Glutamatergic neuron (in vitro differentiated cells): ENCODE measurements around the gene MTHFD1L. TPM values are rescaled to one million over a fixed set of nuclear protein-coding genes. Genes with fewer than 3 reads are reported as not detected.

ENCODE experiments used
- DNase-seq: peaks from one replicate; pipeline ENCODE4 v3.0.0; 2022
- H3K27ac Mint-ChIP-seq: one replicate; pipeline ENCODE4 v1.8.0; 2020; ENCODE audit warnings: mild to moderate bottlenecking, mixed read lengths, inconsistent platforms; ENCODE audit not compliant: unreplicated experiment
- H3K27me3 Mint-ChIP-seq: one replicate; pipeline ENCODE4 v1.8.0; 2020; ENCODE audit warnings: mild to moderate bottlenecking, moderate library complexity, mixed read lengths, inconsistent platforms; ENCODE audit not compliant: unreplicated experiment
- H3K36me3 Mint-ChIP-seq: one replicate; pipeline ENCODE4 v1.8.0; 2020; ENCODE audit warnings: mild to moderate bottlenecking, mixed read lengths, inconsistent platforms; ENCODE audit not compliant: unreplicated experiment
- H3K4me1 Mint-ChIP-seq: one replicate; pipeline ENCODE4 v1.8.0; 2020; ENCODE audit warnings: mild to moderate bottlenecking, low read depth, mixed read lengths, inconsistent platforms; ENCODE audit not compliant: unreplicated experiment
- H3K4me3 Mint-ChIP-seq: one replicate; pipeline ENCODE4 v1.8.0; 2020; ENCODE audit warnings: mild to moderate bottlenecking, mixed read lengths, inconsistent platforms; ENCODE audit not compliant: unreplicated experiment
- H3K9me3 Mint-ChIP-seq: one replicate; pipeline ENCODE4 v1.8.0; 2020; ENCODE audit warnings: mild to moderate bottlenecking, moderate library complexity, mixed read lengths, inconsistent platforms; ENCODE audit not compliant: unreplicated experiment
- total RNA-seq: library from RNA; stranded (reverse); fragmentation: NEBNext Ultra II Directional; extraction: Animal tissue kit (Norgen Biotek cat#: 25700); gene quantifications from one replicate; pipeline ENCODE4 v1.2.1, GENCODE V29; 2021; ENCODE audit not compliant: unreplicated experiment
- TF ChIP-seq, protein P1 (sequence below): fragments of 200-600 bp; sonication (generic); IDR thresholded peaks from one replicate; pipeline ENCODE4 v1.5.0; 2021; ENCODE audit not compliant: partially characterized antibody, unreplicated experiment

The MTHFD1L gene
- total RNA-seq, 1 donor from 2014 or later = 35.9 TPM

DNA sequence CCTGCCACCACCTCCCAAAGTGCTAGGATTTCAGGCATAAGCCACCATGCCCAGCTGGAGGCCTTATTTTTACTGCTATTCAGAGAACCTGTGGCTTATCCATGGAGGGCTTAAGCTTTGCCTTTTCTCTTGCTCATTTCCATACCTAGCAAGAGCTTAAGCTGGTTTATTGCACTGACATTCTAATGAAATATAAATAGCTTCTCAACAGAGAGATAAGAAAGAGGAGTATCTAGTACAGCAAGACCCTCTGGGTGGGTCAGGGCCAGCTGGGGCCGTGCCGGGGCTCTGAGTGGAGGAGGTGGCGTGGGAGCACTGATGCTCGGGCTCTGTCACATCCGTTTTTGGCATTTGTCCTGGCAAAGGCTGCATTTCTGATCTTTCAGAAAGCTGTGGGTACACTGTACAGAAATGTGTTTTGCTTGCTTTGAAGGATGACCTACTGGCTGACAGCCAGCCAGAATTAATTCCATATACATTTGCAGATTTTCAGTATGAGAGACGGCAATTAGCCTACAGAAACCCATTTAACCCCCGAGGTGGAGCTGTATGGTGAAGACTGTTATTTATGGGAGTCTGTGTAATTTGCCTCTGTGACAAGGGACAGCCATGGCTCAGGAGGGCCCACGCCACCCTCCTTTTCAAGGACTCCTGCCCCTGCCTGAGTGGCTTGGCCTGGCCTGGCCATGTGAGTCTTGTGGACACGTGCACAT is 192.7 kb downstream of the MTHFD1L start:
- Mint-ChIP-seq H3K9me3 (peaks cover 1% of the 10 kb centered on the region), H3K4me1 (peaks cover 12% of the 10 kb centered on the region), H3K4me3 (no peak overlapping the region), H3K27ac (no peak overlapping the region), H3K27me3 (peaks cover 4% of the 10 kb centered on the region), H3K36me3 (no peaks in the 10 kb centered on the region)
- DNase-seq = no peak
- TF ChIP-seq, protein P1, sequence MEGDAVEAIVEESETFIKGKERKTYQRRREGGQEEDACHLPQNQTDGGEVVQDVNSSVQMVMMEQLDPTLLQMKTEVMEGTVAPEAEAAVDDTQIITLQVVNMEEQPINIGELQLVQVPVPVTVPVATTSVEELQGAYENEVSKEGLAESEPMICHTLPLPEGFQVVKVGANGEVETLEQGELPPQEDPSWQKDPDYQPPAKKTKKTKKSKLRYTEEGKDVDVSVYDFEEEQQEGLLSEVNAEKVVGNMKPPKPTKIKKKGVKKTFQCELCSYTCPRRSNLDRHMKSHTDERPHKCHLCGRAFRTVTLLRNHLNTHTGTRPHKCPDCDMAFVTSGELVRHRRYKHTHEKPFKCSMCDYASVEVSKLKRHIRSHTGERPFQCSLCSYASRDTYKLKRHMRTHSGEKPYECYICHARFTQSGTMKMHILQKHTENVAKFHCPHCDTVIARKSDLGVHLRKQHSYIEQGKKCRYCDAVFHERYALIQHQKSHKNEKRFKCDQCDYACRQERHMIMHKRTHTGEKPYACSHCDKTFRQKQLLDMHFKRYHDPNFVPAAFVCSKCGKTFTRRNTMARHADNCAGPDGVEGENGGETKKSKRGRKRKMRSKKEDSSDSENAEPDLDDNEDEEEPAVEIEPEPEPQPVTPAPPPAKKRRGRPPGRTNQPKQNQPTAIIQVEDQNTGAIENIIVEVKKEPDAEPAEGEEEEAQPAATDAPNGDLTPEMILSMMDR = no peak

- Mint-ChIP-seq H3K36me3 (no peaks in the 10 kb centered on the region), H3K9me3 (peaks cover 1% of the 10 kb centered on the region), H3K27ac (peak overlapping the region; percentile 15), H3K4me3 (no peak overlapping the region), H3K27me3 (peaks cover 4% of the 10 kb centered on the region), H3K4me1 (peaks cover 17% of the 10 kb centered on the region)
- no peak for DNase-seq
- TF ChIP-seq, protein P1 = no peak
Observed at GRCh38 chr6:151059612-151060095, 194.2 kb downstream of the MTHFD1L start.

GRCh38 chr6:151060096-151060765 is 194.7 kb downstream of the MTHFD1L start:
- Mint-ChIP-seq H3K4me1 (peaks cover 18% of the 10 kb centered on the region), H3K4me3 (no peak overlapping the region), H3K27ac (peak overlapping the region; percentile 60)

GRCh38 chr6:151060766-151061531 is 195.4 kb downstream of the MTHFD1L start:
- H3K9me3 Mint-ChIP-seq = peaks cover 1% of the 10 kb centered on the region
- no peak overlapping the region for H3K4me3 Mint-ChIP-seq
- peaks cover 4% of the 10 kb centered on the region for H3K27me3 Mint-ChIP-seq
- DNase-seq = no peak
- no peaks in the 10 kb centered on the region for H3K36me3 Mint-ChIP-seq
- TF ChIP-seq, protein P1 = no peak
- H3K27ac Mint-ChIP-seq = no peak overlapping the region
- H3K4me1 Mint-ChIP-seq = peaks cover 23% of the 10 kb centered on the region

More at GRCh38 chr6:151060096-151060765, 194.7 kb downstream of the MTHFD1L start:
- TF ChIP-seq, protein P1 = no peak
- Mint-ChIP-seq H3K27me3 (peaks cover 4% of the 10 kb centered on the region), H3K36me3 (no peaks in the 10 kb centered on the region), H3K9me3 (peaks cover 1% of the 10 kb centered on the region)
- no peak for DNase-seq
